ENCODE results near the gene RNF4.

DNA sequence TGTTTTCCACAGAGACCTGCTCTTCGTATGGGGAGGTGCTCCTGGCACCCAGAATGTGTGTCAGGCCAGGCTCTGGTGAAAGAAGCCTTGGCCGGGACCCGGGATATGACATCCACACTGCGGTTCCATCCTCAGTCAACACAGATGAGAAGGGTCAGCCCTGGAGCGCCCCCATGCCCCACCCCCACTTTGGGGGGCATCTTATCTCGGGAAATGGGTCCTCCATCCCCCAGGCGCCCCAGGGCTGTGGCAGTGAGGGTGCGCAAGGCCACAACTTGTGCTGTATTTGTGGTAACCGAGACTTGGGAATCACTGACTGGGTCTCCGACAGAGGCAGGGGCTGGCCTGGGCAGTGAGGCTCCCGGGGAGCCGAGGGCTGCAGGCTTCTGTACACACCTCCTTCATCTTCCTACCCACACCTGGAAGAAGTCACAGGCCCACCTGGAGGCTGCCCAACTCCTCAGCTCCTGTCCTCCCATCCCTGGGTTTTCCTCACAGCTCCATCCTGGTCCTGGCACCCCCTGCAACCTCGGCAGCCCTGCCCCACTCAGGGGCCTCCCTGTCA lies 42.1 kb upstream of the RNF4 start:
- TF ChIP-seq, protein P1, sequence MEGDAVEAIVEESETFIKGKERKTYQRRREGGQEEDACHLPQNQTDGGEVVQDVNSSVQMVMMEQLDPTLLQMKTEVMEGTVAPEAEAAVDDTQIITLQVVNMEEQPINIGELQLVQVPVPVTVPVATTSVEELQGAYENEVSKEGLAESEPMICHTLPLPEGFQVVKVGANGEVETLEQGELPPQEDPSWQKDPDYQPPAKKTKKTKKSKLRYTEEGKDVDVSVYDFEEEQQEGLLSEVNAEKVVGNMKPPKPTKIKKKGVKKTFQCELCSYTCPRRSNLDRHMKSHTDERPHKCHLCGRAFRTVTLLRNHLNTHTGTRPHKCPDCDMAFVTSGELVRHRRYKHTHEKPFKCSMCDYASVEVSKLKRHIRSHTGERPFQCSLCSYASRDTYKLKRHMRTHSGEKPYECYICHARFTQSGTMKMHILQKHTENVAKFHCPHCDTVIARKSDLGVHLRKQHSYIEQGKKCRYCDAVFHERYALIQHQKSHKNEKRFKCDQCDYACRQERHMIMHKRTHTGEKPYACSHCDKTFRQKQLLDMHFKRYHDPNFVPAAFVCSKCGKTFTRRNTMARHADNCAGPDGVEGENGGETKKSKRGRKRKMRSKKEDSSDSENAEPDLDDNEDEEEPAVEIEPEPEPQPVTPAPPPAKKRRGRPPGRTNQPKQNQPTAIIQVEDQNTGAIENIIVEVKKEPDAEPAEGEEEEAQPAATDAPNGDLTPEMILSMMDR (IDR thresholded peaks at IDR 0.05): no peak
- no peak for TF ChIP-seq POLR2A (IDR thresholded peaks at IDR 0.05)

All from uterus (tissue), 2 donors.